ENCODE measurements around the gene CABLES2.

CABLES2 gene

DNA sequence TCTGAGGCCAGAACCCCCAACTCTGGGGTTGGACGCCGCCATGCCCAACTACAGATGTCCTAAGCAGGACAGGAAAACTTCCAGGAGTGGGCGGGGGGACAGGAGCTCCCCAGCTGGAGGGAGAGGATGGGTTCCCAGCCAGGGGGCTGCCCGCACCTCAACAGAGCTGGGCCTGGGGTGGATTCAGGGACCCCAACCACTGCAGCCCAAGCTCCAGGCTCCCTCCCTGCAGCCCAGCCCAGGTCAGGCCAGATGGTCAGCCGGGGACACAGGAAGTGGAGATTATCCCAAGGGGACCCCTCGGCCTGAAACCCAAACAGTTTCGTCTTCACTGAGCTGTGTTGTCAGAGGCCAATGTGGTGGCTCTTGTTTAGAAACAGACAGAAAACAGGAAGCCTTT is 49.4 kb downstream of the CABLES2 start:
- no peak for DNase-seq

DNA sequence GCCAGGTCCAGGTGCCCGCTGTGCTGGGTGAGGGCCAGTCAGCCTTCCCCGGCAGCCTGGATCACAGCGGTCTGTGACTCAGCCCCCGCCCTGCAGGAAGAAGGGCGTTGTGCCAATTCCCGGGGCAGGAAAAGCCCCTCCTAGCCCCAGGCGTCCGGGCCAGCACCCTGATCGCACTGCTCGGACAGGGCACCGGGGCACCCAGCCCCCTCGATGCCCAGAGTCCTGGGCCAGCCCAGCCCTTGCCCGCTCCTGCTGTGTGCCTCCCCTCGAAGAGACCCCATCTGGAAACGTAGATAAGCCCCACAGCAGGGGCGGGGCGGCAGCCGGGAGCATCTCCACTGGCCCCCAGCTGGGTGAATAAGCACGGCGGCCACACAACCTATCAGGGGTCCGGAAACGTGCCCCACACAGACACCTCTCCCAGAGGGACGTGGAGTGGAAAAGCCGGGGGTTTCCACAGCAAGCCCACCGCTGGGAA is 49.9 kb downstream of the CABLES2 start:
- DNase-seq, result no peak

DNA sequence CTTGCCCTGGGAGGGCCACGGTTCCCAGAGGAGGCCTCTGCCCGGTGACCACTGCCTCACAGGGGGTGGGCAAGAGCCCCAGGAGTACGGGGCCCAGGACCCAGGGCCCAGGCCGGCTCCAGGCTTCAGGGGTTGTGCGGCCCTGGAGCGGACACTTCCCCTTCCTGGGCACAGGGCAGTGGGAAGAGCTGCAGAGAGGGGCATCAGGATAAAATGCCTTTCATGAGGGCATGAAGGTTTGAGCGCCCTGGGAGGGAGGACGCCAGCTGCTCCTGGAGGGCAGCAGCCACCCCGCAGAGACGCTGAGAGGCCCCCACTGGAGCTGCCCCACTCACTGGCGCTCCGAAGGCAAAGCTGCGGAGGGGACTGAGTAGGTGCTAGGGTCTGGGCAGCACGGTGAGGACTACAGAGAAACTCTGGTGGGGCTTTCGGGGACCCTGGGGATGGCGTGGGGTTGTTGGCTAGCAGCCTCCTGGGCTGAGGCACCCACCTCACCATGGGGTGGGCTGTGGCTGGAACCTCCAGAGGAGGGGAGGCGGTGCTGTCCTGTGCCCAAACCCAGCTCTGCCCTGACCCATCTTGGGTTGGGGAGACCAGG is 50.4 kb downstream of the CABLES2 start:
- DNase-seq, result no peak

DNA sequence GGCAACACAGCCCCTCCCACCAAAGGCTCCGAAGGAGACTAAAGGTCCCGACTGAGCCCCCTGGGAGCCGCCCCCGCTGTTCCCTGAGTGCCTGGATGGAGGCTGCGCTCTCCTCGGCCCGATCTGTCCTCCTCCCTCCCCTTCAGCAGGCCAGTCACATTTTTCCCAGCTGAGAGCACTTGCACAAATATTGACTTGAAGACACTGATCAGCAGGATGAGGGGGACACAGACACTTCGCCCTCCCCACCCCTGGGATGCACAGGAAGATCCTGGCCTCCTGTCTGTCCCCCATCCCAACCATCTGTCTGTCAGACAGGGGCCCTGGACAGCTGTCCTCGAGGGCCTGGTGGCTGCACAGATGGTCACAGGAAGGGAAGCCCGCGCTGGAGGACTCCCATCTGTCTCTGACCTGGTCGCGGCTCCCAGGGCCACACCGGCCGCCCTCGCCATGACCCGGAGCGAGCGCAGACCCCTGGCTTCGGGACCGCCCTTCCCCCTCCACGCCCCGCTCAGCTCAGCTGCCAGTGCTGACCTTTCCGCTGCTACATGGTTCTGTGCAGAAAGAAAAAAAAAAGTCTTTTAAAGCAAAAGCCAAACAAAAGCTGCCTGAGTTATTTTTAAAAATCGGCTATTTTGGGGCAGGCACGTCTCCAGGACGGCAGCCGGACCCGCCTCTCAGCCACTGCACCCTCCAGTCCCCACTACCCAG is 51.1 kb downstream of the CABLES2 start:
- DNase-seq, result no peak

DNA sequence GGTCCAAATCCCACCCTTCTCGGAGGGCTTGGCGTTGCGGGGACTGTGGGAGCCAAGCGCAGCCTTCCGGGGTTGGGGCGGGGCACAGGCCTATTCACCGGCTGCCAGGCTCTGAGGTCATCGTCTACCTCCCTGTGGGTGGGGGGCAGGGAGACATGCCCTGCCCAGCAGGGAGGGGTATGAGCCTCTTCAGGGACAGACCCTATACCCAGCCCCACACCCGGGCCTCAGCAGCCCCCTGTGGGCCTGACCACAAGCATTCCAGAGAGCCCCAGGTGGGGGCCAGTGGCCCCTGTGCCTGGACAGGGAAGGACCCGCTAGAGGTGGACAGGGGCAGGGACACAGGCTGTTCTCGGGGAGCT is 51.6 kb downstream of the CABLES2 start:
- DNase-seq, result no peak

DNA sequence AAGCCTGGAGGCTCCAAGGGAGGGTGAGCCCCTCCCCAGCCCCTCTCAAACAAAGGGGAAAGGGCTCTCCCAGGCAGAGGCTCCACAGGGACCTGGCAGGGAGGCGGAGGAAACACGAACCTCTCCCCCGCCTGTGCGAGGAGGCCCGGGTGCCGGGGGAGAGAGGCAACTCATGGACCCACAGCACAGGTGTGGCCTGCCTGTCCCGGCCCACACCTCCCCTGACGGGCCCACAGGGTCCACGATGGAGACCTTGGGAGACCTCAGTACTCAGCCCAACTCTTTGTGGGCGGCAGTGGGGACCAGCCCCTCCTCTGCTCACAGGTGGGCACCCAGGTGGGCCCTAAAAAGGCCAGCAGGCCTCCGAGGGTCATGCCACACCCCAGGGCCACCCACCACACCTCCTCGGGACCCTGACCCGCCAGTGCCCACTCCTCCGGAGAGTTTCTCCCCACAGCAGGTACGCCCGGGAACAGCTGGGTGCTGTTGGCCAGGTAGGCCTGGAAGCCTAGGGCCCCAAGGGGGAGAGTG is 52.2 kb downstream of the CABLES2 start:
- no peak for DNase-seq

DNA sequence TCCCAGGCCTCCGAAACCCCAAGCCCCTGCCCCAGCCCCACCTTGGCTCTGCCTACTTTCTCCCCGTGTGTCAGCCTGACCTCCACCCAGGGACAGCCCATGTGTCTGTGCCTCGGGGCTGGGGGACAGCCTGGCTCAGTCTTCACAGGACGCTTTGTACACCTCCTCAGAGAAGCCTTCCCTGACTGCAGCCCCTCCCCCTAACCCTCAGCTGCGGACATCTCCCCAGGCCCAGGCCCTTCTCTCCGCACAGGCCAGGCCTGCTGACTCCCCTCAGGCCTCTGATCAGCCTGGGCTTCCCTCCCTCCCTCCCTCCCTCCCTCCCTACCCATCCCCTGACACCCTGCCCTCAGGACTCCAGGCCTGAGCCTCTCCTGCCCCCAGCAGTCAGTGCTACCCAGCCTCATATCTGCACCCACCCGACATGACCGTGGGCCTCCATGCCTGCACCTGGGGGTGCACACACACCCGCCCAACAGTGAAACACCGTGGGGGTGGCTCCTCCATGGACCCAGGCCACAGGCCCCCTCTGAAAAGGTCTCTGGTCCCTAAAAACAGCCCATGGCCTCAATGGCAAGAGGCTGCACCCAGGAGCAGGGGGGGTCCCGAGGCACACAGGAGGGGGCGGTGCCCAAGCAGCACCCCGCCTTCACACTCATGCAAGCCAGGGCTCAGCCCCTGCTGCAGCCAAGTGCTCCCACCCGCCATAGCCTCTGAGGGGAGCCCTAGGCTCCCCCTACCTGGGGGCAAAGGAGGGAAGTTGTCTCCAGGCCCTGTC is 52.9 kb downstream of the CABLES2 start:
- DNase-seq, result no peak

DNA sequence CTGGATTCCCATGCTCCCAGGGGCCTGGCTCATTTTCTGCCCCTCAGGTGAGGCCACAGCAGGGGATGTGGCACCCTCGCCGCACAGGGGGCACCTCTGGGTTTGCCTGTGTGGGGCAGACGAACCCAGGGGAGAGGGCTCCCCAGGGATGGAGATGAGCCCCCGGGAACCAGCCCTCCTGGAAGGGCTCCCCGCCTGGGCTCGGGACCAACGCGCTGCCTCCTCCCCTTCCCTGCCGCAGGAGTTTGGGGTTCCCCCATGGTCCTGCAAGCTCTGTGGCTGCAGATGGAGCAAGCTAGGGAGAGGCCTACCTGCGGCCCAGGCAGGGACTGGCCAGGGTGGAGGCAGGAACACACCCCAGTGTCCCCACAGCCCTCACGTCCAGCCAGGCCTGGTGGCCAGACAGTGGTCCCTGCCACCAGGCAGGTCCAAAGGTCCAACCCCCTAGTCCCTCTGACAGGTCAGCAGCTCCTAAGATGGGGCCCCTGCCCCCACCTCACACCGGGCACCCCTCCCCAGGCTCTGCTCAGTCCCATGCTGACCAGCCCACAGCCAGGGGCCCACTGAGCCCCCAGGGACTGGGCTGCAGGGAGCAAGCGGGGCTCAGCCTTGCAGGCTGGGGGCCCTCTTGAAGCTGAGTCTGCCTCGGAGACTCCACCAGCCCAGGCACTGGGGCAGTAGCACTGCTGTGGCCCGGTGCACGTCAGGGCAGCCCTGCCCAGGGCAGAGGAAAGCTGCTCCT is 53.6 kb downstream of the CABLES2 start:
- no peak for DNase-seq

DNA sequence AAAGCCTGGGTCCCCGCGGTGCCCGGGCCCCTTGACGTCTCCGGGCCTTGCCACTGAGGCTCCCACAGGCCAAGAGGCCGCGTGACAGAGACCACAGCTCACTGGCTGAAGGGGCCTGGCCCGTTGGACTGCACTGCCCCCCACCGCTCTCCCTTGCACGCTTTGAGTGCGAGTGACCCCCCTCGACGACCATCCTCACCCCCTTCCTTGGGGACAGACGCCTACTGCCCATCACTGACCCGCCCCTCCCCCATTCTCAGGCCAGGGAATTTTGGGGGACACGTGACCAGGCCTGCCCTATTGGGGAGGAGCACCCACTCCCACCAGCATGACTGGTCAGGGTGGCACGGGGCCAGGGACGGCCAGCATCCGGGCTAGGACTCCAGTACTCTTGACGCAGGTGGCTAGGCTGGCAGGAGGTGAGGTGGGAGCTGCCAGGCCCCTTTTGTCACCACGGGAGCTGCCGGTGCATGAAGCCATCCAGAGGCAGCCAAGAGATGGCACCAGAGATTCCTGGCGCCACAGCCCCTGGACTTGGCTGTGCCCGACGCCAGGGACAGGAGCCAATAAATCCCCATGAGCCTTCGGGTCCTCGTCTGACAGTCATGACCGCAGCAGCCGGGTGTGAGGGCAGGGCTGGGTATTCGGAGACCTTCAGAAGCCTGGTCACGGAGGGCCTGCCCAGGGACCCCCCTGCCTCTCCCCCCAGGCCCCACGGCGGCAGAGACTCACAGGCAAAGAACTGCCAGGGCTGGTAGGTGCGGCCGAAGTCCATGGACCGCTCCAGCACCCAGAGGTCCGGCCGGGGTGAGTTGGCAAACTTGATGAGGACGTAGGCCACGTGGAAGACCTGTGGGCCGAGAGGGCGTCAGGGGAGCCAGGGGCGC is 54.4 kb downstream of the CABLES2 start:
- no peak for DNase-seq

DNA sequence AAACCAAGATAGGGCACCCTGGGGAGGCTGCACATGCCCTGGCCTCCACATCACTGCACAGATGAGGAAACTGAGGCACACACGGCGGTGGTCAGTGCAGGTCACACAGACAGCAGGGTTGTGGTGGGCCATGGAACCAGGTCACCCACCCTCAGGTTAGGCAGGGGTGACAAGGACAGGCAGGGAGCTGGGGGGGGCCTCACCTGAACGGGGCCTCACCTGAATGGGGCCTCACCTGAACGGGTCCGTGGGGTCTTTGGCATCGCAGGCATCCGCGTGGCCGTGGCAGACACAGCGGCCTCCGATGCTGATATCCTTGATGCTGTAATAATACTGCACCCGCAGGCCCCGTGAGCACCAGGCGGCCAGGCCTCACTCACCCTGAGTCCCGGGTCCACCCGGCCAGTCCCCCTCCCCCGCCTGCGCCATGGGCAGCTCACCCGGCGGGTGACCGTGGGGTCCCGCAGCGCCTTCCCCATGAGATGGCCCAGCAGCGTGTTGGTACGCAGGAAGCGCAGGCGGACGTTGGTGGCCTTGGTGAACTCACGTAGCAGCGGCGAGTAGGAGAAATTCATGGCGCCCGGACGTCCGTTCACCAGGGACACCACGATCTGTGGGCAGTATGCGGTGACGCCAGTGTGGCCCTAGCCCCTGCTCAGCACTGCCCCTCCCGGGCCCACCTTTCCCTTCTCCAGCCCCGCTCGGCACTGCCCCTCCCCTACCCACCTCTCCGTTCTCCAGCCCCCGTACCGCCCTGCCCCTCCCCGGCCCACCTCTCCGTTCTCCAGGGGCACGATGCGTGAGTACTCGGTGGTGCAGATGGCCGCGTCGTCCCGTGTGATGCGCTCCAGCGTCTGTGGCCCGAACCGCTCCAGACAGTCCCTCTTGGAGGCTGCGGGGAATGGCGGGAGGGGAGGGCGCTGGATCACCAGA is 55.4 kb downstream of the CABLES2 start:
- DNase-seq, result no peak

DNA sequence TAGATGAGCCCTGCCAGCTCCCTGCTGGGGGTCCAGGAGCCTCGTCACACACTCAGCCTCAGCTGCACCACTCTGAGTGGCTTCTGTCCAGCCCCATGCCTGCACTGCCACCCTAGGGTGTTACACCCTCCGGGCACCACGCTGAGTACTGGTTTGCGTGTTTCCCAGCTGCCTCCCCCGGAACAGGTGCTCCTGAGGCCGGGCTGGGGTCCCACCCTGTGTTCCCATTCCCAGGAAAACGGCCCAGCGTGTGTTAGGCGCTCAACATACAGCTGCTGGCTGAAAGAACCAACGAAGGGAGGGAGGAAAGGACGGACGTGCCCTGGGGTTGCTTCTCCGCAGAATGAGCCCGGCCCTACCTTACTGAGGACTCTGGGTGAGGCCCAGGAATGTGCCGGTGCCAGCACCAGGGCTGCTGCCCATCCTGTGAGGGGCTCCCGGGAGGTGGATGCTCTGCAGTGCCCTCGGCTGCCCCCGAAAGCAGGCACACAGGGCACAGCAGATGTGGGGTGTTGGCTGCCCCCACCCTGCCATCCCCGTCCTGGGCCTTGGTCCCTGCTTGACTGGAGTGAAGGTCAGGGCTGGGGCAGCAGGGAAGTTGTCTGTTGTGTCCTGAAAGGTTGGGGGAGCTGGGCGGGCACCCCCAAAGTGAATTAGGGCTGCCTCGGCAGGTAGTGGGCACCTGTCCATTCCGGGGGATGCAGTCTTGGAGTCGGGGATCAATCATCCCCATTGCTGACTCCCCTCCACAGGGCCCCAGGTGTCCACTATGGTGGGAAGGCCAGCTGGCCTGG is 56.3 kb downstream of the CABLES2 start:
- no peak for DNase-seq

DNA sequence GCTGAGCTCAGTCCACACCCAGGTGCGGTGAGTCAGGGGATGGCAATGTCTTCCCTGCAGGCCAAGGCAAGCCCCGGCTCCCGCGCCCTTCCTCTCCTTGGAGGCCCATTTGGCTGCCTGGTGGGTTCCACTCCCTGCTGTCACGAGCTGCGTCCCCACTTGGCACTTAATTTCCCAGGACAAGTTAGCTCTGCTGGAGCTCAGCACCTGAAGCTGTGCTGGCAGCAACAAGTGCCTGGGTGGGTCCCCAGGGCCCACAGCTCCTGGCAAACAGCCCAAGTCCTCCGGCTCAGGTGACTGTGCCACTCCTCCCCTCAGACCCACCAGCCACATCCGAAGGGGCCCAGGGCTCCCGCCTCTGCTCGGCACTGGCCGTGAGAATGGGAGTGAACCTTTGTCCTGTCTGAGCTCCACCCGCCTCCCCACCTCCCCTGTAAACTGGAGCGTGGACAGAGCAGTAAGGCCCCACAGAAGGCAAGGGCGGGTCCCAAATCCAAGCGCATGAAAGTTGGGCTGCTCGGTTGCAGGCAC is 56.9 kb downstream of the CABLES2 start:
- no peak for DNase-seq

DNA sequence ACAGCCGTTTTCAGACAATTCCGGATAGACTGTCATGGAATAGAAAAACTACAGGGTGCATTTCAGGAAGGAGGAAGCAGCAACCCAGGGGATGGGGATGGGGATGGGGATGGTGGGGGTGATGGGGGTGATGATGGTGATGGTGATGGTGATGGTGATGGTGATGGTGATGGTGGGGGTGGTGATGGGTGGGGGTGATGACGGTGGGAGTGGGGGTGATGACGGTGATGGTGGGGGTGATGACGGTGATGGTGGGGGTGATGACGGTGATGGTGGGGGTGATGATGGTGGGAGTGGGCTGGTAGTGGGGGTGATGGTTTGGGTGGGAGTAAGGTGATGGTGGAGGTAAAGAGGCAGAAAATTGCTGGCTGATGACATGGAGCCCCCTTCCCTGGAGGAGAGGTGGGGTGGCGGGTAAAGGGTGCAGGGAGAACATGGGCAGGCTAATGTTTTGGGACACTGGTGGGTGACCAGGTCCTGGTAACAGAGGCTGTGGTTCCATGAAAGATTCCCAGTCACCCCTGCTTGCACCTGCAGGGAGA is 57.5 kb downstream of the CABLES2 start:
- no peak for DNase-seq

DNA sequence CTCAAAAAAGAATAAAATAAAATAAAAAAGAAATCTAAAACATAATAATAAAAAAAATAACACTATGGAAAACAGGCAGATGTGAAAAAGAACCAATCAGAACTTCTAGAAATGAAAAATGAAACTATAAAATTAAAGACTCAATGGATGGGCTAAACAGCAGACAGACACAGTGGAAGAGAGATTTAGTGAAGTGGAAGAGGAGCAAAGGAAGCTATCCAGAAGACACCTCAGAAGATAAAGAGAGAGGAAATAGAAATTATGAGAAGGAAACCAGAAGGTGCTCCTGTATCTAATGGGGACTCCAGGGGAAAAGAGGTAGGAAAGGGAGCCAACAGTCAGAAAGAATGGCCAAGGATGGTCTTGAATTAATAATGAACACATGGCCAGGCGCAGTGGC is 58.5 kb downstream of the CABLES2 start:
- DNase-seq, result no peak

DNA sequence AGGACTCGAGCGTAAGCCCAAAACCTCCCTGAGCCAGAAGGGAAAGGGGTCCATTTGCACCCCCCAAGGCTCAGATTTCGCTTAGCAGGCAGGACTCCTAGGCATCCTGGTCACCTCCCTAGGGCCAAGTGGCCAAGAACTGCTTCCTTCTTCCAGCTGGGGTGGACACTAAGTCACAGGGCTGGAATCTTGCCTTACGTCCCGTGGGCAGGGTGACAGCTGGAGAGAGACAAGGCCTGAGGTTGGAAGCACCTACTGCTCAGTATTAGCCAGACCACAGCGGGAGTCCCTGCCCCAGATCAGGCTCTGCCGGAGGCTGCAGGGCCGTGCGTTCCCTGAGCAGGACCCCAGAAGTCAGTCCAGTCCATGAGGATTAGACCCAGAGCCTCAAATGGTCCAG is 59.6 kb downstream of the CABLES2 start:
- DNase-seq, result no peak

DNA sequence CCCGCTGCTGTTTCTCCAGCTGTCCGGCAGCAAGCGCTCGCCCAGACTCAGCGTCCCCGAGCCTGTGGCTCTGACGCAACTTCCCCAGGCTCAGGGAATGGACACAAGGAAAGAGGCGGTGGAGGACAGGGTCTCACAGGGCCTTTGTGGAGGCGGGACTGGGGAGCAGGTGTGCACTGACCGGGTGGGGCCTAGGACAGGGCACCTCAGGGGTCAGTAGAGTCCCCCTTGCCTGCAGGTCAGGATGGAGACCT is 60.0 kb downstream of the CABLES2 start:
- no peak for DNase-seq

DNA sequence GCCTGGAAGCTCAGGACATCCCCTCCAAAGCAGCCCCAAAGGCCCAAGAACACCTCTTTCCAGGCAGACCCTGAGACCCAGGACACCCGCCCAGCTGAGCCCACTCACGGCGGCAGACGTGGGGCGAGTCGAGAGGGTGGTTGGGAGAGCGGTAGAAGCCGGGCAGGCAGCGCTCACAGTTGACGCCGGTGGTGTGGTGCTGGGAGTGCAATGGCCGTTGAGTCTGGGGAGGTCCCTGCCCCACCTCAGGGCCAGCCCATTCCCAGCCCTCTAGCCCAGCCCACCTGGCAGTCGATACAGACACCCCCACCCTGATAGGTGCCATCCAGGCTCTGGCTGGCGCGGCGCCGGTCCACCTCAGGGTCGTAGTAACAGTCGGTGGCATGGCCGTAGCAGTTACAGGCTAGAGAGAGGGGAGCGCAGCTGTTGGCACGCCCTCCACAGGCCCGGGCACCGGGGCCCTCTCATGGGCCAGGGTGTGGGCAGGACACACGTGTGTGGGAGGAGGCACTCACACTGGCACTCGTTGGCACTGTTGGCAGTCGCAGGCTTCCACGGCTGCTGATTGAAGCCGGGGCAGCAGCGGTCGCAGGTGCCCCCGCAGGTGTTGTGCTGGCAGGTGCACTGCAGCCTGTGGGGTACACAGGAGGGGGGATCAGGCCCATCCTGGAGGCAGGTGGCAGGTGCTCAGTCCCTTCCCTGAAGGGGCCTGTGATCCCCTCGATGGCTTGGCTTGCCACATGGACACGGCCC is 60.5 kb downstream of the CABLES2 start:
- no peak for DNase-seq

DNA sequence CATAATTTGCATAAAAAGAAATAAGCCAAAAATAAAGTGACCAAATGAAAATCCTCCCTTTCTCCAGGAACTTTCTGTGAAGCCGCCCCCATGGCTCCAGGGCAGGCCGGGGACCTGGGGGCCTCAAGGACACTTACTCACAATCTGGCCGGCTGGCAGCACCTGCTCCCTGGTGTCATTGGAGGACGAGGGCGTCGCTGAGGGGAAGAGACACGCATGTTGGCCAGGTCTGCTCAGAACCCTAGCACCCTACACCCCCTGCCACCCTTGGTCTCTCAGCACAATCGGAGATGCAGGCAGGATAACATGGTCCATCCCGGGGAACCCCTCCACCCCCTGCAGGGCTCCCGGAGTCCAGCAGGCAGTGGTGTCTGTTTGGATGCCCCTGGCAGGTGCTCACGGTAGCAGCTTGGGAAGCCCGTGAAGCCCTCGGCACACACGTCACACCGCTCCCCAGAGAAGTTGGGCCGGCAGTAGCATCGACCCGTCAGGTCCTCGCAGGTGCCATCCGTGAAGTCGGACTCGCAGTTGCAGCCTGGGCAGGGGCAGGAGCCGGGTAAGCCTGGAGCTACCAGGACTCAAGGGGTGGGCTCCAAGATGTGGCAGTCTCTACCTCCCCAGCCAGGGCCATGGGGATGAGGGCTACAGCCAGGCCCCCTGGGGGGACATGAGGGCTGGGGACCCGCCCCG is 61.3 kb downstream of the CABLES2 start:
- DNase-seq, result no peak
